ENCODE results near the gene EPHA6.
"Not testable (repeated sequence)": the region's sequence is repeated elsewhere in the genome, so short reads cannot be mapped to it uniquely, and the experiment has no call there.

The EPHA6 gene

DNA sequence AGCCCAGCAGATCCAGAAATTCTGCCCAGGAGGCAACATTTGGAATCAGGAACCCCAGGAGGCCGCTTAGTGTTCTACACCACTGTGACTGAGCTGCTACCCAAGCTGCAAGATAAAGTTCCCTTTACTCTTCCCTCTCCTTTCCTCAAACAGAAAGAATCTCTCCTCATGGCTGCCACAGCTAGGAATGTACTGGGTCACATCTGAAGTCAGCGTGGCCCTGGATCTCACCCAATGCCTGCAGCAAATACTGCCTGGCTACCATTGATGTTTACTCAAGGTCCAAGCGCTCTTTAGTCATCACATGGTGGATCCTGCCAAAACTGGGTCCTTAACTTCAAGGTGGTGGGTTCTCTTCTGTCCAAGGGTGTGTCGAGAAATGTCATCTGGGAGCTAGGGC, 382.7 kb downstream of the EPHA6 start:
- no peak for DNase-seq

DNA sequence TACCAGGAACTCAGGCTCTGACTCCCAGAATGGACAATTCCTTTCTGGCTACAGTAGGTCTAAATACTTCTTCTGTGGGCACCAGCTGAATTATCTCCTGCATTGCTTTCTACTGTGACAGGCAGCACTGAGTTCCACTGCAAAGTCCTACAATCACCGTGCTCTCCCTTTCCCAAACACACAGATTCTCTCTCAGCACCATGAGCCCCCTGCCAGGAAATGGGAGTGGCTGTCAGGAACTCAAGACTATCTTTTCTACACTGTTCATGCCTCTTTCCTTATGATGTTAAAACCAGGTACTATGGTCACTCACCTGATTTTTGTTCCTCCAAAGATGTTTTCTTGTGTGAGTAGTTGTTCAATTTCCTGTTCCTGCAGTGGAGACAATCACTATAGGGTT, 383.4 kb downstream of the EPHA6 start:
- DNase-seq: no peak

DNA sequence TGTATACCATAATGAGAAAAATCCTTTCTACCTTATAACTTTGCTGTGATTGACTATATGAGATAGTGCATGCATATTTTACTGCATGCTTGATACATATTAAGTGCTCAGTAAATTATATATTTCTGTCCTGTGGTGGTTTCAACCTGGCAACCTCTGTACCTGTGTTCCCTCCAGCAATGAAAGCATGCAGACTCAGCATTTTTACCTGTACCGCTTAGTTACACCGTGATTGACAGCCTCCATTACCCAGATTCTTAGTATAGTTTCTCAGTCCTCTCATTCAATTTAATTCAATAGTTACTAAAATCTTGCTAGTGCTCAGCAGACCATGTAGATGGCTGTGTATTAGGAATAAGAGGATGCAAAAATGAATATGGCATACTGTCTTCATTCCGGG, 386.0 kb downstream of the EPHA6 start:
- no peak for DNase-seq

DNA sequence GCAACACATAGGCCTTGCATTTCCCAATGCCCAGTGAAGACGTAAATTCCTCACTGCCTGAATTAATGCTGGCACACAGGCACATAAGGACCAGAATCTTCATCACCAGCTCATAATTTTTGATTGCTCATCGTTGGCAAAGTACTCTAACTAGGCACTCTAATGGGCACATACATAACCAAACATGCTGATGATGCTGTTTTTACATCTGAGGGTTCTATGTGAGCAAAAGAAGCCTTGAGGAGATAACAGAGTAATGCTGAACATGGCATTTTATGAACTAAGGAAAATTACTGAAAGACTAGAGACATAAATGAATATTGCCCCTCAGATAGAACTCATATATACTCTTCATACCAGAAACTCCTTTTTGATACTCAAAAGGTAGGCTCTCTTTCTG, 387.4 kb downstream of the EPHA6 start:
- no peak for DNase-seq

DNA sequence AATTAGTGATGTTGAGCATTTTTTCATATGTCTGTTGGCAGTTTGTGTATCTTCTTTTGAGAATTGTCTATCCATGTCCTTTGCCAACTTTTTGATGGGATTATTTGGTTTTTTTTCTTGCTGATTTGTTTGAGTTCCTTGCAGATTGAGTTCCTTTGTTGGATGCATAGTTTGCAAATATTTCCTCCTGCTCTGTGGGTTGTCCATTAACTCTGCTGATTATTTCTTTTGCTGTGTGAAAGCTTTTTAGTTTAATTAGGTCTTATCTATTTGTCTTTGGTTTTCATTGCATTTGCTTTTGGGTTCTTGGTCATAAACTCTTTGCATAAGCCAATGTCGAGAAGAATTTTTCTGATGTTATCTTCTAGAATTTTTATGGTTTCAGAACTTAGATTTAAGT, 414.6 kb downstream of the EPHA6 start:
- DNase-seq: no peak

DNA sequence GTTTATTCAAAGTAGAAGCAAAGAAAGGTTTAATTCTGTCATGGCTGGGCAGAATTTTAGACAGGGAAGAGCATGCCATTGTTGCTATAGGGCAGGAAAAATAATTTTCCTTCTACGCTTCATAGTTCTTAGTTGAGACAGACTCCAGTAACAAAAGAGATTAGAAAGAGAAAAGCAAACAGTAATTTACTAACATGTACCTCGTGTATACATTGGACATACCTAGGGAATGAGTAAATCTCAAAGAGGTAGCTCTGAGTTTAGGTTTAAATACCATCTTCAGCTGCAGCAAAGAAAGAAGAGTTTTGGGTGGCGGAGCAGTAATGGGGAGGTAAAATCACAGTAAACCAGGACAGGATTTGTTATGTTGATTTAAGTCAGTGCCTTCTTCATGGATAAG, 416.1 kb downstream of the EPHA6 start:
- DNase-seq: no peak

DNA sequence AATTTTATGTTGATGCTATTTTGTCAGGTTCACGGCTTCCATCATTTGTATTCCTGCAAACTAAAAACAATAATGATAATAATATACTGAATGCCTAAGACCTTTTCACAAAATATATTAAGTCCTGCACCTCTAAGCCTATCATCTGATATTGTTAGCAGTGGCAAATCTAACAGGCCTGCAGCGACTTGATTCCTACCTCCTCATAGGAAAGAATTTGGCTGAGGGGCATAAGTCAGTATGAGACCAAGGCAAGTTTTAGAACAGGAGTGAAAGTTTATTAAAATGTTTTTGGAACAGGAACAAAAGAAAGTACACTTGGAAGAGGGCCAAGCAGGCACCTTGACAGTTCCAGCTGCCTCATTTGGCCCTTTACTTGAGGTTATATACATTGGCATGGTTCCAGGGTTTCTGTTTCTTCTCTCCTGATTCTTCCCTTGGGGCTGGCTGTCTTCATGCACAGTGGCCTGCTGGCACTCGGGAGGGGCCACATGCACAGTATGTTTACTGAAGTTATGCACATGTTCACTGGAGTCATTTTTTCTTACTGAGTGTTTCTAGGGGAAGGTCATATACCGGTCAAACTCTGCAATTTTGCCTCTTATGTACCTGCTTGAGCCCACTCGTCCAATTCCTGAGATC, 418.1 kb downstream of the EPHA6 start:
- no peak for DNase-seq

DNA sequence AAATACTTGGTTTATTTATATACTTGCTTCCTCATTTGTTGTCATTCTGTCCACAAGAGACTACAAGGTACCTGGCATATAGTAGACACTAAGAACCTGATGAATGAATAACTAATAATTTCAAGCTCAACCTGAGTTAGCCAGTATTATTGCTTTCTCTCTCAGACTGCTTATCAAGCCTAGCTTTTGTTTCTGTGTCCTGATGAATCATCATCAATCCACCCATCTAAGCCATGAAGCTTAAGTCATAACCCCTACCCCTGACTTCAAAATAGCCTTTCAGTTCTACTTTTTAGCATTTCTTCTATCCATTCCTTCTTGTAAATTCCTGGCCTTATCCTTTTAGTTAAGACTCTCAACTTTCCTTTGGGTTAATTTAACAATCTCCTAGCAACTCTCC, 420.8 kb downstream of the EPHA6 start:
- DNase-seq: no peak

DNA sequence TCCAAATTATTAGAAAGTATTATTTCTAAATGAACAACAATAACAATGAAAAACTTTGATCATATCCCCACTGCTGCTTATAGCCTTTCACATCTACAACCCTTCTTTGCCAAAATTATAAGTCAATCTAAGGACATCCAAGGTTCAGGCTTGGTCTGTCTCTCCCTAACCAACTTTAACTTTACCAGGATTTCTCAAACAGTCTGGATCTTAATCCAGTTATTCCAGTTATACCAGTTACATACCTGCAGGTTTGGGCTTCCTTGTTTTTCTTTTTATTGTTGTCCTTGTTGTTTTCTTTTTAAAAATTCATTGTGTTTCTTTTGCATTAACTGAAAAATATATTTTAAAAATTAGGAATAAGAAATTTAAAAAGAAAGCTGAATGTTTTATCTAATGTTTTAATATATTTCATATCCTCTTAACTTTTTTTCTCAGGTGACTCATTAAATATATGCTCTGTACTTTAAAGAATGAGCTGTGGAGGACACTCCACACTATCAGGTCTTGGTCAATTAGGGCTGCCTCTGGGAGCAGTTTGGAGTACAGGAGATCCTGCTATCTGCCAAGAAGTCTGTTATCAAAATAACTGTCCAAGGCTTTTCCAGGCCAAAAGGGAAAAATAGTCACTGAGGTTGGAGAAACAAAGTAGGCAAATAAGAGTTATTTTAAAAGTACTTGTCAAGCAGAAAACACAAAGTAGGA, 421.4 kb downstream of the EPHA6 start:
- DNase-seq: no peak

DNA sequence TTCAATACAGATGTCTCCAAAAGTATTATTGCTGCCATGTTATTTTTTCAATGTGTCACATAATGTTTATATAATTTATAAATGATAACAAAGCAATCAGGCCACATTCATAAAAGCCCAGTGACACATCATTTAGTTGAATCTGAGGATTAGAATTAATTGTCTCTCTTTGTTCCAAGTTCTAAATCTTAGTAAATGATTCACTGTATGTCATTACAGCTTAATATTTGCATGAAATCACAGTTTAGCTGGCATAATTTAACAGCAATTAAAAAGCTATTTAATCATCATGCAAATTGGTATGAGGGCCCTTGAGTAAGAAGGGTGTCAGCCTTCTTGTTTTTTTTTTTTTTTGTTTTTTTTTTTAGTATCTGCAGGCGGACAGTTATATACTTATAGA, 427.0 kb downstream of the EPHA6 start:
- DNase-seq: no peak

DNA sequence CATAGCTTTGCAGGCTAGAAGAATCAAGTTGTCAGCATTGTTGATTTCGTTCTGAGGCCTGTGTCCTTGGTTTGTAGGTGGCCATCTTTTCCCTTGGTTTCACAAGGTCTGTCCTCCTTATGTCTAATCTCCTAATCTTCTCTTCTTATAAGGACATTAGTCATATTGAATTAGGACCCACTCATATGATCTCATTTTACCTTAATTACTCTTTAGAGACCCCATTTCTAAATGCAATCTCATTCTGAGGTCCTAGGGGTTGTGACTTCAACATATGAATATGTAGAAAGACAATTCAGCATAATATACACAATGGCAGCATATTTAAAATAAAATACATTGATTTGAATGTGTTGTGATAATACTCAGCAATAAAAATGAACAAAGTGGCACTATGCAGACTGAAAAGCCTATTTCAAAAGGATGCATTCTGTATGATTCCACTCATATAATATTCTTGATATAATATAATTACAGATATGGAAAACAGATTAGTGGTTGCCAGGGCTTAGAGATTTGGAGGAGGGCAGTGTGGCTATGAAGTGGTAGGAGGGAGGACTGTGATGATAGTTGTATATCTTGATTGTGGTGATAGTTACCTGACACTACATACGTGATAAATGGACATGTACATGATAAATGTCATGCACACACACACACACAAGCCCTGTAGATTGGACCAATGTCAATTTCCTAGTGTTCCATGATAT, 431.0 kb downstream of the EPHA6 start:
- no peak for DNase-seq

DNA sequence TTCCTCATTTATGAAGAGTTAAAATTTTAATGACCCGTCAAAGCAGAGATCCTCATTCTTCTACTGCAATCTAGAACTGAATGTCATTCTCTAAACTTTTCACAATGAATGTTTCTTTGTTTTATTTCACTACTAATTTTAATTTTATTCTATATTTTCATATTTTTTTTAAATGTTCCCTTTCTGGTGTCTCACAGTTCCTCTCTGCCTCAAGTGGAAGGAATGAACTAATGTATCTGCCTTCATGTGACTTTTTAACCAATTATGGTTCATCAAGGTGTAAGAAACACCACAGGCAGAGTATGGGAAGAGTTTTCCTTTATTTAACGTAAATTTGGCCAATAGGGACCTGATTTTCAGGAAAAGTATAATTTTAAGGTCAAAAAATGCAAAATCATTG, 441.7 kb downstream of the EPHA6 start:
- no peak for DNase-seq

DNA sequence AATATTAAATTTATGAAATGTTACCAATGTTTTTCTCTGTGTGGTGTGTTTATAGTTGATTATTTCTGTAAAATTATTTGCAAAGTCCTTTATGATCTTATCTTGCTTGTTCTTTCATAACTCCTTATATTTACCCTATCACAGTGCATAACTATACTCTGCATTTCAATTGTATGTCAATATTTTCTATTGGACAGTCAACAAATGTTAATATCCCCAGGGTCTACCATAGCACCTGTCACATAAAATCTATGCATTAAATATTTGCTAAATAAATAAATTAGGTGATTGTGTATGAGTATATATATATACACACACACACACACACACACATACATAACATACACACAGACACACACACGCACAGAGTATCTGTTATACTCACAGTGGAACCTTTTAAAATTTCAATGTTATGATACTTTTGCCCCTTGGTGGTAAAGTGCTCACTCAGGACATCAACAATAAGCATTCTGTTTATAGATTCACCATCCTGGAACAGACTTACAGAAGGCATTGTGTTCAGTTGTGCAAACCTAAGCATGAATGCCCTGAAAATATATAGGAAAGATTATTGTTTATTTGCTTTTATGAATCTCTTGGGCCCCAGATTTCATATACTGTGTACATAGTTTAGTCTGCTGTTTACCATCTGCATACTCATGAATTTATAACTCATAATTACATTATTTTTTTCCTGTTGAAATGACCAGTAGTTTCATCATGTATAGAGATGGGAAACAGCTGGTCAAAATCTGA, 443.7 kb downstream of the EPHA6 start:
- DNase-seq: no peak

DNA sequence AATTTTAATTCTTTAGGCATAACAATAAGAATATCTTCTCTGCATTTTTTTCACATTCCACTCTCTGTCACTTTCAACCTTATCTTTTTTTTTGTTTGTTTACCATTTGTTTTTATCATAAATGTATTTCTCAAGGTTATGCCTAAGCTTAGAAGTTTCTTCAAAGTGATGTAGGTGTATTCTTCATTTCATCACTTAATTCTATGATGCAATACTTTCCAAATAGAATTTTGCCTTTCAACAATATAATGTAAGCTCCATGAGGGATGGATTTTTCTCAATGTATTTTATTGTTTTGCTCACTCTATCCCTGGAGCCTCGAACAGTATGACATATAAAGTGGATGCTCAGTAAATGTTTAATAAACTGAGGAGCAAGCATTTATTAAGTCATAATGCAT, 444.9 kb downstream of the EPHA6 start:
- no peak for DNase-seq

DNA sequence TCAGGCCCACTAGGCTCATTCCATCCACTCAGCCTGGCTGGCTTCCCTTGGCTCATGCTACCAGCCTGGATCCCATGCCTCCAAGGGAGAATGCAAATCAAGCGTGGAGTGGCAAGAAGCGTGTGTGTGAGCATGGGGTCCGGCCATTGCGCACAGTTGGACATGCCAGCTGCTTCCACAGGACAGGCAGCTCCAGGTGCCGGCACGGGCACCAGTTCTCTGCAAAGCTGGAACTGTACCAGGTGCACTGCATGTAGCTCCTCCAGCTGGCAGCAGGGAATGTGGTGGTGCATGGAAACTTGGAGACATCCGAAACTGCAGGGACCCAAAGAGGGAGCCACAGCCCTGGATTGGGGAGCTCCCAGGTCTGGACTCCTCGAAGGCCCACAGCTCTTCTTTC, 449.8 kb downstream of the EPHA6 start:
- DNase-seq: no peak

DNA sequence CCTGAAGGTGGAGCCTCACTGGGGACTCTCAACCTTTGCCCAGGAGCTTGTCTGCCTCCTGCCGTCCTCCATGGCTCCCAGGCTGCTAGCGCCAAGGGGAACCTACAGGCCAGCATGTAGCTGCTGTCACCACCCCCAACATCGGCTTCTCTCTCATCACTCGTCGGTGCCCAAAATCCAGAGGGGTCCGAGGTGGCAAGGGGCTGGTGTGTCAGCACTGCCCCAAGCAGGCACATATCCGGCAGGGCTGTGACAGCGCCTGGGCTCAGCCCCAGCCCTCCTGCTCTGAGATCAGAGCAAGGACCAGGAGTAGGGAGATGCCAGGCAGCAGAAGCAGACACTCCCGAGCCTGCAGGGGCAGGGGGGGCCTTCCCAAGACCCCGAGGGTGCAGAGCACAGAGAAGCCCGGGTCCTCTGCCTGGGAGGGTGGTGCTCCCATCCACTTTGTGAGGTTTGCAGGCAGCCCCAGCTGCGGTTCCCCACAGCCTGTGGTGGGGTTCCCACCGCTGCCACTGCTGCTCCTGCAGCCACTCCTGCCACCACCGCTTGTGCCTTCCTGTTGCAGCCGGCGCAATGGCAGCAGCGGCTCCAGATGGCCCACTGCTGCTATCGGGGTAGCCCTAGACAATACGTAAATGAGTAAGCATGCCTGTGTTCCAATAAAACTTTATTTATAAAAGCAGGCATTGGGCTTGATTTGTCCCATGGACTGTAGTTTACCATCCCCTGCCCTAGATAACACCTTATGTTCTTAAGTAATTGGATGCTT, 451.0 kb downstream of the EPHA6 start:
- no peak for DNase-seq

DNA sequence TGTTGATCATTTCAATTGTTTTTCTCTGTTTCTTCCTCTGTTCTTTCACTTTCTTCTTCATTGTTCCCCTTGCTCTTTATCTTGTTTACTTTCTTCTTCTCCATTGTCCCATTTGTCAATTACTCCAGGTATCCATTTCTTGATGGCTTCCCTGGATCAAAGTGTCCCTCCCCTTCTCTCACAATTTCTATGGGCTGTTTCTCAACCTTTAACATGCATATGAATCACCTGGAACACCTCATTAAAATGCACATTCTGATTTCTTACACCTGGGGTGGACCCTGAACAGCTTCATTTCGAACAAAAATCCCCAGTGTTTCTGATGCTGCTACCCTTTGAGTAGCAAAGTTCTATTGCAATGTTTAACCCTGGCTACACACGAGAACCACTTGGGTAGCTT, 454.8 kb downstream of the EPHA6 start:
- DNase-seq: no peak

DNA sequence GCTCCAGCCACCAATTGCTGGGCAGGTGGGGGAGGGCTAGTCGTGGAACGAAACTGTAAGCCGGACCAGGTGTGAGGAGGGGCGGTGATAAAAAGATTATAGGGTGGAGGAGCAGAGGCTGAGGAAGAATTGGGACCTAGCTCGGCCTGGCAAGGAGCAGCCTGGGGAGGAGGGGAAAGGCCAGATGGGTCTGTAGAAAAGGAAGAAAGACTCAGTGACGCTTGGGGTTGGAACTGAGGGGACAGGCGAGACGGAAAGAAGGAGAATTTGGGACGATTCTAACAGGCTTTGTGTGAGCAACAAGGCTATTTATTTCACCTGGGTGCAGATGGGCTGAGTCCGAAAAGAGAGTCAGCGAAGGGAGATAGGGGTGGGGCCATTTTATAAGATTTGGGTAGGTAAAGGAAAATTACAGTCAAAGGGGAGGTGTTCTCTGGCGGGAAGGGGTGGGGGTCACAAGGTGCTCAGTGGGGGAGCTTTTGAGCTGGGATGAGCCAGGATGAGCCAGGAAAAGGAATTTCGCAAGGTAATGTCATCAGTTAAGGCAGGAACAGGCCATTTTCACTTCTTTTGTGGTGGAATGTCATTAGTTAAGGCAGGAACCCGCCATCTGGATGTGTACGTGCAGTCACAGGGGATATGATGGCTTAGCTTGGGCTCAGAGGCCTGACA, 462.6 kb downstream of the EPHA6 start:
- not testable (repeated sequence) for DNase-seq

DNA sequence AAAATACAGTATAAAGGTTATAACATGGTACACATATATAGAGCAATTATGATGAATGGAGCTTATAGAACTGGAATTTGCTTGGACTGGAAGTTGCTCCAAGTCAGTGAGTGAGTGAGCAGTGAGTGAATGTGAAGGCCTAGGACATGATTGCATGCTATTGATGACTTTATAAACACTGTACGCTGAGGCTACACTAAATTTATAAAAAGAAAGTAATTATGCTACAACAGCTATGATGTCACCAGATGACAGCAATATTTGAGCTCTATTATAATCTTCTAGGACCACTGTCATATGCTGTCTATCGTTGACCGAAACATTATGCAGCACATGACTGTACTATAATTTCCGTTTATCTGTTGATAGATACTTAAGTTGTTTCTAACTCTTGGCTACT, 463.3 kb downstream of the EPHA6 start:
- DNase-seq: no peak

DNA sequence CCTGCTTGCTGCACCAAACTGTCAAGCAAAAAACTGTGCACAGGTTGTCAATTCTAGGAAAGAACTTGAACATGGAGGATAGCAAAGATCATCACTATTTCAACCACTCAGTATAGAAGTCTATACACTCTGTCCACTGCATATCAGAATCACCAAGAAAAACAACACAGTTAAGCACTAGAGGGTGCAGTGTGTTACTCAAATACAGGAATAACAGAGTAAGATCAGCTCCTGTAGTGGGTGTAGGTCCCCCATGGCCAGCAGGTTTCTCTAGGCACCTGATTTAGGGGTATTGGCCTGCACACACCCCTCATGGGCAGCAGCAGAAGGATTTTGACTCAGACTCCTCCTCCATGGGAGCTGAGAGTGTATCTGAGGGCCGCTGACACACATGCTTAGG, 464.1 kb downstream of the EPHA6 start:
- DNase-seq: no peak

DNA sequence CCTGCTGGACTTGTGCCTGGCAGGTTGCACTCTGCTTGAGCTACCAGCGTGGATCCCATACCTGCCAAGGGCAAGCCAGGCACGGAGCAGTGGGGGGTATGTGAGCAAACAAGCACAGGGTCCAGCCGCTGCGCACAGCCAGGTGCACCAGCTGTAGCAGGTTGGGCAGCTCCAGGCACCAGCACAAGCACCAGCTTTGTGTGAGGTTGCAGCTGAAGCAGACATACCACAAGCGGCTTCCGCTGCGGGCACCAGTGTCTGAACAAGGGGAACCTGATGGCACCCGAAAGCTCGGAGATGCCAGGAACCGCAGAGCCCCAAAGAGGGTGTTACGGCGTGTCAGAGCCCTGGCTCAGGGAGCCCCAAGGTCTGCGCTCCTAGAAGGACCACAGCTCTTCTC, 477.5 kb downstream of the EPHA6 start:
- no peak for DNase-seq

DNA sequence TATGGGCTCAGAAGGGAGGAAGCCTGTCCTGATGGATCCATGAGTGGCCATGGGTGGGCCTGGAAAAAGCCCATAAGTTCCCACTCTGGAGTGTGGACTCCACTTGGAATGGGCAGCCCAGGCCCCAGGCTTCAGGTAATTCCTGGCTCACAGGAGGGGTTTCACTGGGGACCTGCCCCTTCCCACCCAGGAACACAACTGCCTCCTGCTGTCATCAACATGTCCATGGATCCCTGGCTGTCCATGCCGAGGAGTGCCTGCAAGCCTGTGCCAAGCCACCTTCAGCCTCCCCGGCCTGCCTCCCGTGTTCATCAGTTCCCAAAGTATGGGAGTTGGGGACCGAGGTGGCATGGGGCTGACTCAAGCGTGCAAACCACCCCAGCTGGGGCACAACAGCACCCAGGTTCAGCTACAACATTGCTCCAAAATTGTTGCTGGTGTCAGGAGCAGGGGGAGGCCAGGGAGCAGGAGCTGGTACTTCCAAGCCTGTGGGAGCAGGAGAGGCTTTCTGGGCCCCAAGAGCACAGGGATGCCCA, 479.3 kb downstream of the EPHA6 start:
- no peak for DNase-seq

Measured in activated CD4-positive, alpha-beta T cell treated with anti-CD3 and anti-CD28 coated beads for 4 hours (primary cell).